Transverse colon (tissue), 4 donors: ENCODE data around the gene ARAP1.

Experiments
- POLR2A ChIP-seq: fragments of 450-650 bp; IDR thresholded peaks from one replicate; pipeline ENCODE4 v1.6.1; 2016; ENCODE audit warnings: antibody characterized with exemption, mild to moderate bottlenecking, moderate library complexity
- POLR2AphosphoS5 ChIP-seq, 3 donors: sonication (generic); formaldehyde crosslinking; IDR thresholded peaks; one replicate each; pipeline ENCODE4 v1.6.1; 2016; ENCODE audit warnings: antibody characterized with exemption in 3 of 3
- TF ChIP-seq, protein P1 (sequence below), 5 experiments: fragments of 200-600 bp in 3 of 5; fragments of 450-650 bp in 2 of 5; sonication (generic) in 3 of 5; IDR thresholded peaks; 1 replicate in 2 of 5; 2 replicates in 3 of 5; pipeline ENCODE4 v1.5.1; 2016 to 2017; ENCODE audit warnings: antibody characterized with exemption in 5 of 5, inconsistent platforms in 3 of 5, mild to moderate bottlenecking in 2 of 5, moderate library complexity in 1 of 5

DNA sequence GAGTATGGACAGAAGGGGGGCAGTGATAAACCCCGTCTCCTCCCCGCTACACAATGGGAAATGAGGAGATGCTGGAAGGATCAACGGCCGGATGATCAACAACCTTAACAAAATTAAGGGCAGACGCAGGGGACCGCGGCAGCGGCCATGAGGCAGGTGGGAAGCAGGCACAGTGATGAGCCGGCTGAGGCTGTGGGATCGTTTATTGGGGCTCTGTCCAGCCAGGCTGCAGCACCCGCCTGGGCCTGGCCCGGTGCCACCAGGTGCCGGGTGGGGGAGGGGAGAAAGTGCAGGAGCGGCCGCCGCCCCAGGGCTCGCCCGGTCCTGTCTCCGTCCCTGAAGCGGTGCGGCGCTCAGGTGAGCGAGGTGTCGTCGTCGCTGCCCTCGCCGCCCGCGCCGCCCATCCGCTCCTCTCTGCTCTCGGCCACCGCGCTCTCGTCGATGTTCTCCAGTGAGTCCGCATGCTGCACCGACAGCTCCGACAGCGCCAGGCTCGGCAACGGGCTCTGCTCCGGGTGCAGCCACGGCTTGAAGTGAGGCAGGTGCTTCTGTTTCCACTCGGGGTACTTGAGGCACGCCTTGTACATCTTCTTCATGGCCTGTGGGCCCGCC, 2.4 kb upstream of the ARAP1 start:
- TF ChIP-seq, protein P1, sequence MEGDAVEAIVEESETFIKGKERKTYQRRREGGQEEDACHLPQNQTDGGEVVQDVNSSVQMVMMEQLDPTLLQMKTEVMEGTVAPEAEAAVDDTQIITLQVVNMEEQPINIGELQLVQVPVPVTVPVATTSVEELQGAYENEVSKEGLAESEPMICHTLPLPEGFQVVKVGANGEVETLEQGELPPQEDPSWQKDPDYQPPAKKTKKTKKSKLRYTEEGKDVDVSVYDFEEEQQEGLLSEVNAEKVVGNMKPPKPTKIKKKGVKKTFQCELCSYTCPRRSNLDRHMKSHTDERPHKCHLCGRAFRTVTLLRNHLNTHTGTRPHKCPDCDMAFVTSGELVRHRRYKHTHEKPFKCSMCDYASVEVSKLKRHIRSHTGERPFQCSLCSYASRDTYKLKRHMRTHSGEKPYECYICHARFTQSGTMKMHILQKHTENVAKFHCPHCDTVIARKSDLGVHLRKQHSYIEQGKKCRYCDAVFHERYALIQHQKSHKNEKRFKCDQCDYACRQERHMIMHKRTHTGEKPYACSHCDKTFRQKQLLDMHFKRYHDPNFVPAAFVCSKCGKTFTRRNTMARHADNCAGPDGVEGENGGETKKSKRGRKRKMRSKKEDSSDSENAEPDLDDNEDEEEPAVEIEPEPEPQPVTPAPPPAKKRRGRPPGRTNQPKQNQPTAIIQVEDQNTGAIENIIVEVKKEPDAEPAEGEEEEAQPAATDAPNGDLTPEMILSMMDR (IDR thresholded peaks at IDR 0.05) = no peak
- TF ChIP-seq POLR2A (no peak), POLR2AphosphoS5 (IDR thresholded peaks at IDR 0.05) (no peak)
